Measurements from ENCODE around the gene MUC15. TPM values are rescaled to one million over a fixed set of nuclear protein-coding genes. Genes with fewer than 3 reads are reported as not detected.
"Not testable (repeated sequence)": the region's sequence is repeated elsewhere in the genome, so short reads cannot be mapped to it uniquely, and the experiment has no call there.

The MUC15 gene
- total RNA-seq, result not detected

- no peak for DNase-seq
- Mint-ChIP-seq H3K9me3 (no peaks in the 10 kb centered on the region), H3K4me1 (no peaks in the 10 kb centered on the region), H3K36me3 (no peaks in the 10 kb centered on the region), H3K4me3 (no peak within 1 kb of the TSS), H3K27me3 (no peaks in the 10 kb centered on the region), H3K27ac (no peak within 1 kb of the TSS)
- POLR2A ChIA-PET, result no interaction called here
- ATAC-seq (ENCODE audit: low read depth), result no peak
Measured at GRCh38 chr11:26571861-26572654, at the start of gene MUC15. Gene MUC15 (minus strand): TSS chr11:26572263. CDS start chr11:26567094, 5,169 bp downstream.

DNA sequence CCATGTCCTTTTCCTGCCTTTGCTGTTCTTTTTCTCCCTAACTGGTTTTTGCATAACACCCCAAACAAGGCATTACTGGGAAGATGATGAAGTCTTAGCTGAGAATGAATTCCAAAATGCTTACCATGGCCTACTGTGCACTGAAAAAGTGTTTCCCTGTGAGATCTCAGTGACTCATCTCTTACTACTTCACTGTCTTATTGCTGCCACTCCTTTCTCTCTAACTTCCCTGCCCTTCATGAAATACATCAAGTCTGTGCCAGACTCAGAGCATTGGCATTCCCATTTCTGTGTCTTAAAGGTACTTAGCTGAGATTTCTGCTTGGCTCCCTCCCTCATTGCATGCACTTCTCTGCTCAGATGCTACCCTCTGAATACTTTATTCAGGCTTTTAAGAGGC lies 49.1 kb upstream of the MUC15 start:
- DNase-seq (no peak), ATAC-seq (ENCODE audit: low read depth) (no peak)
- H3K9me3 Mint-ChIP-seq, result peaks cover 3% of the 10 kb centered on the region
- no peaks in the 10 kb centered on the region for H3K27me3 Mint-ChIP-seq
- no peak overlapping the region for H3K27ac Mint-ChIP-seq
- no peak overlapping the region for H3K4me3 Mint-ChIP-seq
- no peaks in the 10 kb centered on the region for H3K36me3 Mint-ChIP-seq
- no peaks in the 10 kb centered on the region for H3K4me1 Mint-ChIP-seq
- POLR2A ChIA-PET, result no interaction called here

- POLR2A ChIA-PET, result no interaction called here
- ATAC-seq (ENCODE audit: low read depth), result no peak
- no peaks in the 10 kb centered on the region for H3K4me1 Mint-ChIP-seq
- H3K9me3 Mint-ChIP-seq, result peaks cover 2% of the 10 kb centered on the region
- no peaks in the 10 kb centered on the region for H3K27me3 Mint-ChIP-seq
- no peak overlapping the region for H3K4me3 Mint-ChIP-seq
- no peaks in the 10 kb centered on the region for H3K36me3 Mint-ChIP-seq
- DNase-seq, result no peak
- no peak overlapping the region for H3K27ac Mint-ChIP-seq
Measured at GRCh38 chr11:26620282-26621045, 48.4 kb upstream of the MUC15 start.

GRCh38 chr11:26618441-26618840 lies 46.4 kb upstream of the MUC15 start:
- H3K27ac Mint-ChIP-seq, result no peak overlapping the region

DNA sequence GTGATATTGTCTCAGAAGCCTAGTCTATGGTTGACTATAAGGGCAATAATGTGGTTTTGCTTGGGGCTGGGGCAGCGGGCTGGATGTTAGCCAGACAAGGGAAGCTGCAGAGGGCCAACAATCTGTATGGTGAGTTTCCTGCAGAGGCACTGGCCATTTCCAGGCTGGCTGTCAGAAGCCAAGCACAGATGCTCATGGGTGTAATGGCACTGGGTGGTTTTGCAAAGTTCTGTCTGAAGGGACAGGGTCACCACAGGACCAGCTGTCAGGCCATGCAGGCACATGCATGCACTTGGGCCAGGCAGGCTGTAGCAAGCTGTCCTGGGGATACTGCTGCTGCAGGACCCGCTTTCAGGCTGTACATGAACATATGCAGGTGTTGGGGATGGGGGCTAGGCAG lies 41.7 kb upstream of the MUC15 start:
- Mint-ChIP-seq H3K4me3 (no peak overlapping the region), H3K36me3 (no peaks in the 10 kb centered on the region), H3K4me1 (no peaks in the 10 kb centered on the region), H3K9me3 (peaks cover 2% of the 10 kb centered on the region), H3K27ac (no peak overlapping the region), H3K27me3 (no peaks in the 10 kb centered on the region)
- POLR2A ChIA-PET, result no interaction called here
- ATAC-seq (ENCODE audit: low read depth), result no peak
- DNase-seq, result no peak

More at GRCh38 chr11:26618441-26618840, 46.4 kb upstream of the MUC15 start:
- no peak for ATAC-seq (ENCODE audit: low read depth)
- POLR2A ChIA-PET, result no interaction called here
- Mint-ChIP-seq H3K4me3 (no peak overlapping the region), H3K36me3 (no peaks in the 10 kb centered on the region), H3K27me3 (no peaks in the 10 kb centered on the region), H3K4me1 (no peaks in the 10 kb centered on the region), H3K9me3 (peaks cover 2% of the 10 kb centered on the region)
- DNase-seq, result no peak

DNA sequence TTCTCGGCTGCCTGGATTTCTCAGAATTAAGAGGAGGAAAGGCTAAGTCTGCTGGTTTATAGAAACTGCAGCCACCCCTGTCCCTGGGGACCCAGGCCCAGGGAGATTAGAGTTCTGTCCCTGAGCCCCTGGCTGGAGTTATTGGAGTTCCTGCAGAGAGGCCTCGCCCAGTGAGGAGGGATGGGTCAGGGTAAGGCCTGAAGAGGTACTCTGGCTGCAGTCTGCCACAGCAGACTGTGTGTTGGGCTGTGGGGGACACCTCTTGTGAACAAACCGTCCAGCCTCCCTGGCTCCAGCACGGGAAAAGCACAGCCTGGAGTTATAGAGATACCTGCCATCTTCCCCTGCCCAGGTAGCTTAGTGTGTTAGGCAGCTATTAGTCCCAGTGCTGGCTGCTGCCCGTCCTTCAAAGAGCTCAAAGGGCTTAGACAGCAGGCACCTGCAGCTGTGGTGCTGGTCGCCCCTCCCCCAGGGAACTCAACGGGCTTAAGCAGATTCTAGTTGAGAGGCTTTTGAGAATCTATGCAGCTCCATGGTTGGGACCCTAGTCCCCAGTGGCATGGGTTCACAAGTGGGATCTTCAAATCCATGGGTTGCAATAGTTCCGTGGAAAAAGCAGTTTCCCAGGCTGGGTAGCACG lies 36.6 kb upstream of the MUC15 start:
- Mint-ChIP-seq H3K27me3 (no peaks in the 10 kb centered on the region), H3K27ac (no peak overlapping the region), H3K9me3 (peaks cover 7% of the 10 kb centered on the region), H3K4me1 (no peaks in the 10 kb centered on the region), H3K4me3 (no peak overlapping the region), H3K36me3 (no peaks in the 10 kb centered on the region)
- ATAC-seq (ENCODE audit: low read depth) (no peak), DNase-seq (no peak)
- POLR2A ChIA-PET, result no interaction called here

GRCh38 chr11:26607725-26608506 lies 35.9 kb upstream of the MUC15 start:
- Mint-ChIP-seq H3K9me3 (peaks cover 7% of the 10 kb centered on the region), H3K27me3 (no peaks in the 10 kb centered on the region), H3K4me3 (no peak overlapping the region), H3K4me1 (no peaks in the 10 kb centered on the region), H3K36me3 (no peaks in the 10 kb centered on the region), H3K27ac (no peak overlapping the region)
- no peak for DNase-seq
- ATAC-seq (ENCODE audit: low read depth), result no peak
- POLR2A ChIA-PET, result no interaction called here

DNA sequence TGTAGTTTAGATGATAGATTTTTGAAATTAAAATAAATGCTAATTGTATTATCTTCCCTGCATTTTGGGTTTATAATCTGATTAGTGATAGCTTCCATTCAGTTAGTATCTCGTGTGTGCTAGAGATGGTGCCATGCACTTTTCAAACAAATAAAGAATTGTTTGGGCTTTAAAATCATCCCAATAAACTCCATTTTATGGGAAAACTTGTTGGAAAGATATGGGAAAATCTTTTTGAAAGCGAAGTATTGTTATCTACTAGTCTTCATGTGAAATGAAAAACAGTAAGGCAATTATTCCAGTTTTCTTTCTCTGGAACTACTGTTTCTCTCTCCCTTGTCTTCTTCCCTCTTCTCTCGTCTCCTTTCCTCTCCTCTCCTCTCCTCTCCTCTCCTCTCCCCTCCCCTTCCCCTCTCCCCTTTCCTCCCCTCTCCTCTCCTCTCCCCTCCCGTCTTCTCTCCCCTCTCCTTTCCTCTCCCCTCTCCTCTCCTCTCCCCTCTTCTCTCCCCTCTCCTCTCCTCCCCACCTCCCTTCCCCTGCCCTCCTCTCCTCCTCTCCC lies 27.9 kb upstream of the MUC15 start:
- ATAC-seq (ENCODE audit: low read depth), result no peak
- Mint-ChIP-seq H3K36me3 (no peaks in the 10 kb centered on the region), H3K4me3 (no peak overlapping the region), H3K4me1 (no peaks in the 10 kb centered on the region), H3K9me3 (peaks cover 9% of the 10 kb centered on the region), H3K27me3 (no peaks in the 10 kb centered on the region), H3K27ac (no peak overlapping the region)
- POLR2A ChIA-PET, result no interaction called here
- no peak for DNase-seq

- POLR2A ChIA-PET, result no interaction called here
- Mint-ChIP-seq H3K4me1 (no peaks in the 10 kb centered on the region), H3K27me3 (no peaks in the 10 kb centered on the region), H3K9me3 (peaks cover 9% of the 10 kb centered on the region), H3K4me3 (no peak overlapping the region), H3K36me3 (no peaks in the 10 kb centered on the region), H3K27ac (no peak overlapping the region)
- ATAC-seq (ENCODE audit: low read depth) (no peak), DNase-seq (no peak)
Measured at GRCh38 chr11:26599425-26599824, 27.4 kb upstream of the MUC15 start.

- no peak overlapping the region for H3K4me3 Mint-ChIP-seq
Measured at GRCh38 chr11:26597899-26598298, 25.8 kb upstream of the MUC15 start.

GRCh38 chr11:26597049-26597689 lies 25.1 kb upstream of the MUC15 start:
- H3K4me1 Mint-ChIP-seq; H3K27ac Mint-ChIP-seq; H3K36me3 Mint-ChIP-seq; H3K27me3 Mint-ChIP-seq; DNase-seq; H3K4me3 Mint-ChIP-seq; H3K9me3 Mint-ChIP-seq; ATAC-seq (ENCODE audit: low read depth); POLR2A ChIA-PET: not testable (repeated sequence)

More at GRCh38 chr11:26597899-26598298, 25.8 kb upstream of the MUC15 start:
- POLR2A ChIA-PET, result no interaction called here
- ATAC-seq (ENCODE audit: low read depth), result no peak
- Mint-ChIP-seq H3K9me3 (peaks cover 9% of the 10 kb centered on the region), H3K27me3 (no peaks in the 10 kb centered on the region), H3K4me1 (no peaks in the 10 kb centered on the region), H3K36me3 (no peaks in the 10 kb centered on the region), H3K27ac (no peak overlapping the region)
- no peak for DNase-seq

DNA sequence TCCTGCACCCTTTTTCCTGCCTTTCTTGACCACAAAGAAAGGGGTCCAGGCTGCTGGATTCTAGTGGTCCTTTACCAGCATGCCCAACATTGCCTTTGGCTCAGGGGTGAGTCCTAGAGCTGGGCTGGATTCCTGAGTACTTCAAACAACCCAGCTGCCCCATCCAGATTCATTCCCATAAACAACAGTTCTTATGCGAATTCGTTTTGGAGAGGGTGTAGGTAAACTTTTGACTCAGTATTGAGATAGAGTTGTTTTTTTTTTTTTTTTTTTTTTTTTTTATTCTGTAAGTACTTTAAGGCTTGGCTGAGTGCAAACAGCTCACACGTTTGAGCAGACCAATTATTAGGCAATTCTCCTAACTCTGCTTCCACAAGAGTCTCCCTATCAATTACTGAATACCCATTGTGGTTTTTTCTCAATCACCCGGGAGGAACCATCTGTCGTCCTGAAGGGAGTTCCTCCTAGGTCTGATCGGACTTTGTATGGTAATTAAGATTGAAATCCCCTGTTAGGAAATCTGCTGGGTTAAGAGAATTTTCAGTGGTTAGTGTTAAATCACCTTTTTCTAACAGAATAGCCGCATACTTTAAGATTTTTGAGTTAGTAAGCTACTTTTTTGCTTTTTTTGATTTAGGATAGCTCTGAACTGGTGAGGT lies 23.3 kb upstream of the MUC15 start:
- H3K36me3 Mint-ChIP-seq; H3K9me3 Mint-ChIP-seq; H3K4me1 Mint-ChIP-seq; H3K27me3 Mint-ChIP-seq; H3K4me3 Mint-ChIP-seq; POLR2A ChIA-PET; DNase-seq; H3K27ac Mint-ChIP-seq; ATAC-seq (ENCODE audit: low read depth): not testable (repeated sequence)

All from activated naive CD8-positive, alpha-beta T cell treated with anti-CD3 and anti-CD28 coated beads, Interleukin-2, amount 10 ng/mL, durations not matched to agents 7 days and 5 days (primary cell).